GM20431 (cell line): ENCODE results near the gene GFRA1.

Source experiments
- in situ Hi-C: fragments of 300-500 bp; cut with MseI, MboI; formaldehyde crosslinking; loops from one replicate; pipeline ENCODE4 v1.15.0; 2020; ENCODE audit warnings: low sequenced_read_pairs; ENCODE audit not compliant: unreplicated experiment

The GFRA1 gene

GRCh38 chr10:116111483-116112095 is 161.4 kb downstream of the GFRA1 start:
- in situ Hi-C loops, result no loop called here

- in situ Hi-C loops, result no loop called here
Observed at GRCh38 chr10:116110736-116111135, 162.3 kb downstream of the GFRA1 start.

DNA sequence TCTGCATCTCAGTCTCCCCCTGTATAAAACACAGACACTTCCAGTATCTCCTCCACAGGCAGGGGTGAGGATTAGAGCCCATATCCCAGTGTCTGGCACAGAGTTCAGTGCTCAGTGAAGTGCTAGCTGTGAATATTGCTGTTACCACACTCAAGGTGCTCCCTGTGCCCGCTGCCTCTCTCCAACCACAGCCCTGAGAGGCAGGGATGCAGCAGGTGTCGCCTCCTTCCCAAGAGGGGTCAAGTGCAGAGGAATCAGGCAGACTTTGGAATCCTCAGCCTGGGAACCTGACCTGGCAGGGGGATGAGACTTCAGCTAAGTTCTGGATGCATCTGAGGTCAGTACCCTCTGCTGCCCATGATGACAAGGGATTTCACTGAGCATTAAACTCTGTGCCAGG is 163.1 kb downstream of the GFRA1 start:
- in situ Hi-C loops, result no loop called here

DNA sequence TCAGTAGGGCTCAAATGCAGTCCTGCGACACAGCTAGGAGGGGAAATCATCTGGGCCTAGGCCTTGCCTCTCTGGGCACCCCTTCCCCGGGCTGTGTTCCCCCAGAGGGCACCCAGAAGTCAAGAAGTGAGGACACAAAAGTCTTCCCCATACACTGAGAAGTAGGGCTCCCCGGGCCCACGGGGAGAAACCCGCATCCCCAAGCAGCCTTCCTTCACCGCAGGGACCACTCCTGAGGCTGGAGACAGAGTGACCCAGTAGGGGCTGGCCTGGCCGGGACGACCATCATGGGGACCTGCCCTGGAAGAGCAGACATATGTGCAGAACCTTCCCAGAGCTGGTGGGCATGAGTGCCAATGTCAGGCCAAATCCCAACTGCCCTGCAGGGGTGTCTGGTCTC is 163.5 kb downstream of the GFRA1 start:
- in situ Hi-C loops, result no loop called here

DNA sequence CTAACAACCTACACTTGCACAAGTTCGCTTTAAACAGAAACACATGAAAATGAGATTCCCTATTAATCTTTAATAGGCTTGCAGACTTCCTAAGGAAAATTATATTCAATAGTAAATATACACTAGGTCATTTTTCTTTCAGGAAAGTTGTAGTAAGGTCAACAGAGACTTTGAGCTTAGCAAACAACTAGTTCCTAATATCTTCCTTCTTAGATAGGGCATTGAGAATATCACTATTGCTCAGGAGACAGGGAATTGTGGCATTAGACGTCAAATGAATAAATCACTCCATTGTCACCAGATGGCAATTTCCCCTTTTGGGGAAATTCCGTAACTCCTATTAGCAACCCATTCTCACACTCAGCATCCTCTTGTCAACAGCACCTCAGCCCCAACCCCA is 164.9 kb downstream of the GFRA1 start:
- in situ Hi-C loops, result no loop called here

GRCh38 chr10:116106611-116107010 is 166.4 kb downstream of the GFRA1 start:
- in situ Hi-C loops, result no loop called here

GRCh38 chr10:116105264-116105663 is 167.7 kb downstream of the GFRA1 start:
- in situ Hi-C loops, result no loop called here

DNA sequence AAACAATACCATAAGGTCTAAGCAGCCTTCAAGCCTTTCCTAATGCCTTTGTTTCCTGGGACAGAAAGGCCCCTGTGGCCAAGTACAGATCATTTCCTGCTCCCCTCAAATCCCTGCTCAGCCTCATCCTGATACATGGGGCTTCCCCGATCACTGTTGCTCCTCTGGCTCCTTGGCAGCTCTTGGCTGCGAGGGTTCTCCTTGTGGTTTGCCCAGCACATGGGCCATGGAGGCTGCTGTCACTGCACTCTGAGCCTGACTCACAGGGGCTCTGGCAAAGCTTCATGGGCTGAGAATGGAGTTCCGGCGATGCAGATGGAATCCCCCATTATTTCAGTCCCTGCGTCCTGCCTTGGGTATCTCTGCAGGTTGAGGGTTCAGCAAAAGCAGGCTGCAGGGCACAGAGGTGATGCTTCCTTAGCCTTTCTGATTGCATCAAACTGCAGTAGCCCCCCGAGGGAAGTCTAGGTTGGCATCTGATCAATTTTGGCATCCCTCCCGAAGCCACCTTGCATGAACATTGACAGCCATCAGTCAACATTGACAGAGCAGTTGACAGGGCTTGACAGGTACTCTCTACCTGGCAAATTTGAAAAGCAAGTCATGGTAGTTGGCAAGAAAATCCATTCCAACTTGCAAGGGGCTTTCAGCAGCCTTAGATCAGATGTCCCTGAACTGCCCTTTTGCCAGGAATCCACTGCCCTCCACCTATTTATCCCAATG is 168.6 kb downstream of the GFRA1 start:
- in situ Hi-C loops, result no loop called here

- in situ Hi-C loops, result no loop called here
Observed at GRCh38 chr10:116103668-116104067, 169.3 kb downstream of the GFRA1 start.

DNA sequence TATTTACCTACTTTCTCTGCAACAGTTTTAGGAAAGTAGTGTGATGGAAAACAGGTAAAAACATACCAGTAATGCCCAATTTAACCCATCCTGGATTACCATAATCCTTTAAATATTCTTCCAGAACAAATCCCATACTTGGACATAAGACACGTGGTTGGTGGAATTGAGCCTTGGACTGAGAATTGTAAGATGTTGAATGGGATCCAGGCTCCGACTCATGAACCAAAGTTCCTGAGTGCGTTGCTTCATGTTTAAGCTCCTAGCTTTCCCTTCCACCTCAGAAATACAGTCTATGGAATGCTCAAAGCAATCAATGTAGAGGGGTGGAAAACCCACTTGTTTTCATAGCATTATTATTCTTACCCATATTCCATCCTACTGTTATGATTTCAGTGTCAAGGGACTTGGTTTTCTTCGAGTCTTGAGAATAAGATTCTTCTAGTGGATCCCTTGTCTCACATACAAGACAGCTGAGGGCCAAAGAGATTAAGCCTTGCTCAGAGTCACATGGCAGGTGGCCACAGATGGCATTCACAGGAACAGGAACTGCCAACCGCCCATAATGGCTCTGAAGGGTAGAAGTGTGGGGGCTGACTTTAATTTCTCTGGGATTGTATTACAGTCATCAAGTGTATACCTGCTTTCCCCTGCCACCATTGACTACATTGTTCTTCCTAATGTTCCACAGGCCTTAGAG is 171.2 kb downstream of the GFRA1 start:
- in situ Hi-C loops, result no loop called here

DNA sequence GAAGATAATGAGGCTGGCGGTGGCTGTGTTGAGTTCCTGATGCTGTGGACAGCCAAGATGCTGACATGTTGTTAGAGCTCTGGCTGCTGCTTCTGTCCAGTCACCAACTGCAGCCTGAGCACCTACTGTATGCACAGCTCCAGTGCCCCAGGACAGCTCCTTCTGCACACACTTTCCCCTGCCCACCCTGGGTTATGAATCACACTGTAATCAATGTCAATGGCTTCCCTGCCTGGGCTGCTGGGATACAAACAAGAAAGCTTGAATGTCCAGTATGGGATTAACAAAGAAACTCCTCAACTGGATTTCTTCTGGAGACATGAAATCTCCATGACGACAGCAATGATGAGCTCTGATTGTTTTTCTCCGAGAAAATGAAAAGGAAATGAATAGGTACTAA is 172.0 kb downstream of the GFRA1 start:
- in situ Hi-C loops, result no loop called here

DNA sequence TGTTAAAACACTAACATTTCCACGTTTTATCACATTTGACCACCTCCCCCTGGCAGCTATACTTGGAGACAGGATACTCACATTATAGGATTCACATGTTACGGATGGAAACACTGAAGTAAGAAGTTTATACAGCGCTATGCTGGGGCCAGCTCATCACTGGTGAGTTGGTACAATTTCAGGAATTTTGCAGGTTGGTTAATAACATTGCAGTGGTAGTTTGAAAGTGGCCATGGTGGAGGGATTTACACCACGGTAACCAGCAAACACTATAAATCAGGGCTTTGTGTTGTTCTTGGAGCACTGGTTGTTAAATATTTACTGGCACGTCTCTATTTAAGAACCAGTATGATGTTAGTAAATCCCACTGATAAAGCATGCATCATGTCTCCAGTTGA is 174.0 kb downstream of the GFRA1 start:
- in situ Hi-C loops, result no loop called here

- in situ Hi-C loops, result no loop called here
Observed at GRCh38 chr10:116098411-116099022, 174.5 kb downstream of the GFRA1 start.

DNA sequence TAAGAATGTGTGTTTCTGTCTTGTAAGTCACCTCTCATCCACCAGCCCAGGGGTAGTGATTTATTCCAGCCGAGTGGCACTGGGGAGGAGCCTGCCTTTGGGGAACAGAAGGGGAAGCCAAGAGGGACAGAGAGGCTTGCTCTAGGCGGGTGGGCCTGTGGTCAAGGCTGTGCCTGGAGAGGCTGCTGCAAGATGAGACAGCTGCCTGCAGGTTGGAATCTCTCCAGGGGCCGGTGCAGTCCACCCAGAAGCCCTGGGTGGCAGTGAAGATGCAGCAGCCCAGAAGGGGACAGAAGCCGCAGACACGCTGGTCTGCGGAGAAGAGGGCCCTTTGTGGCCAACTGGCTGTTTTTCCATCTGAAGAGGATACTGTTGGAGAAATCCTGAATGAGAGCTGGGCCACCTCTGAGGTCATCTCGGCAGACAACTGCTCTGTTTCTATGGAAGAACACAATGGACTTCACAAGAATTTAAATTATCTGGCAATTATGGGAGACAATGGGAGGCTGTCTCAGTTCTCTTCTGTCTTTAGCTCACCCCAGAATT is 175.7 kb downstream of the GFRA1 start:
- in situ Hi-C loops, result no loop called here

DNA sequence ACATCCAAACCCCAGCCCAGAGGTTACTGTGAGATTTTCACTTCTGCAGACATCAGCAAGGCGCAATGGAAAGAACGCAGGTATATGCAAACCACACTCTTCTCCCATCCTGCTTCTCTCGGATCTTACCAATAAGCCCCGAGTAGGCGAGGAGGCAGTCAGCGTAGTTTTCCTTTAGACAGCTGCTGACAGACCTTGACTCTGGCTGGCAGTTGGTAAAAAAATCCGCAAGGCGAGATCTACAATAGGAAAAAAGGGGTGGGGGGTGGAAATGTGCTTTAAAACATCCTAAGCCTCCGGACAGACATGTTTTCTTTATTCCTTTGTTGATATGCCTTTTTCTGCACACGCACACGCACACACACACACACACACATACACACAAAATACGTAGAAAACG is 176.5 kb downstream of the GFRA1 start:
- in situ Hi-C loops, result no loop called here

DNA sequence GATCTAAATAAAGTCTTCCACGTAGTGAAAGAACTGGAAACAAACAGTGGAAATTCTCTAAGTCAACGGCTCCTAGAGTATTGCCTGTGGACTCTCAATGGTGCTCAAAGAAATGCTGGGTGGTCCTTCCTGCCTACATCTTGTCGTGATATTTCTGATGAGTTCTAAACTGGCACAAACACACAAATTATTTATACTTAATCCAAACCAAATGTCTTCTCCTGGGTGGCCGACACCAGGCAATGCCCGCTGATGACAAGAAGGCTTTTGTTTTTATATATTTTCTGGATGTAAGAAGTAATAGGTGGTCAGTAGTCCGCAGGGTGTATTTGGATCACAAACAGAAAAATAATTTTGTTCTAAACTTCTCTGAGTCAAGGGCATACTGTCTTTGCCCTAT is 178.7 kb downstream of the GFRA1 start:
- in situ Hi-C loops, result no loop called here

DNA sequence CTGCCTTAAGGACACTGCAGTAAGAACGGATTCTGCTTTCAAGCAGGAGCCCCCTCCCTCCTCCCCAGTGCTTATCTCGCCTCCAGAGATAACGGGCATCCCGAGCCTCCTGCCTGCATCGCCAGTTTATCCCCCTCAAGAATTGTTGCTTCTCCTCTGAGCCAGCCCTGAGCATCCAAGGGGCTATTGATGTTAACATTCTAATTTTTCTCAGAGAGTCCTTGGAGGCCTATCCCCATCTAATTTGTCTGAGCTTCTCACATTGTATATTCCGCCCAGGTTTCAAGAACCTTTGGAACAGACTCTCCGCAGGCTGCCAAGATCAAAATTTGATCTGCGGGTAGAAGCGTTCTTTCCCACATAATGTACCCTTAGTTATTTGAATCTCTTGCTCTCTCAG is 180.0 kb downstream of the GFRA1 start:
- in situ Hi-C loops, result no loop called here

DNA sequence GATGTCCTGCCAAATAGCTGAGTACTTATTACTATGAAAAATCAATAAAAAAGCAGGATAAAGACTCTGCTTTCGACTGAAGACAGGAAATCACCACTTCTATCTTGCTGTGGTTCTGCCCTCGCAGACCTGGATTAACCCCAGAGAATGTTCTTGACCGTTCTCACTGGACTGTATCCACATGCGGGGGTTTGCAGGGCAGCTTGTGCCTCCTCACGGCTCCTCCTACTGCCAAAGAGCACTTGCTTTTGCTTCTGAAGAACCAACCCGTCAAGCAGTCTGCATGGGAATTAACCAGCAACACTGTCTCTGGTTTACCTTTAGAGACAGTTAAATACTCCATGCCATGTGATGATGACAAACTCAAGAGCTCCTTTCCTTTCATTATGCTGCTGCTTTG is 184.0 kb downstream of the GFRA1 start:
- in situ Hi-C loops, result no loop called here

- in situ Hi-C loops, result no loop called here
Observed at GRCh38 chr10:116085323-116085722, 187.7 kb downstream of the GFRA1 start.

- in situ Hi-C loops, result no loop called here
Observed at GRCh38 chr10:116084161-116084560, 188.8 kb downstream of the GFRA1 start.
